ENCODE measurements around the gene PCP4L1.

GRCh38 chr1:161309868-161310267 is 51.3 kb downstream of the PCP4L1 start, which contains the start of gene MPZ:
- no peak for TF ChIP-seq CTCF (IDR thresholded peaks at IDR 0.05)
- no peak for TF ChIP-seq POLR2A (IDR thresholded peaks at IDR 0.05)

Measured in adrenal gland (tissue), 5 donors.